Stimulated activated CD4-positive, alpha-beta T cell treated with anti-CD3 and anti-CD28 coated beads, Interleukin-4, amount 100 ng/mL, for 4 hours (primary cell): ENCODE data around the gene ABCB9.
"Not testable (repeated sequence)": the region's sequence is repeated elsewhere in the genome, so short reads cannot be mapped to it uniquely, and the experiment has no call there.

ENCODE experiments used
- DNase-seq, 2 experiments: peaks; one replicate each; pipeline ENCODE4 v3.0.0-alpha.2; 2020

Gene ABCB9

DNA sequence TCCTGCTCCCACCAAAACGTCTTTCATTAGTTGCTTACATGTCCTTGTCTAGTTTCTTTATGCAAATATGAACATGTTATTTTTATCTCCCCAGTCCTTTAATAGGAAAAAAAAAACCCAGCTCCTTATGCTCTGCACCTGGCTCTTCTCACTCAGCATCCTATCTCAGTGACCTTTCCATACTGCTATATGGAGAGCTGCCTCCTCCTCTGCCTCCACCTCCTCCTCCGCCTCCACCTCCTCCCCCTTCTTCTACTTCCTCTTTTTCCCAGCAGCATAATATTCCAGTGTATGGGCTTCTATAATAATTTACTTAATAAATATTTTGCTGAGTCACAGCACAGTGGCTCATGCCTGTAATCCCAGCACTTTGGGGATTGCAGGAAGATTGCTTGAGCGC lies 31.5 kb downstream of the ABCB9 start:
- DNase-seq: no peak

DNA sequence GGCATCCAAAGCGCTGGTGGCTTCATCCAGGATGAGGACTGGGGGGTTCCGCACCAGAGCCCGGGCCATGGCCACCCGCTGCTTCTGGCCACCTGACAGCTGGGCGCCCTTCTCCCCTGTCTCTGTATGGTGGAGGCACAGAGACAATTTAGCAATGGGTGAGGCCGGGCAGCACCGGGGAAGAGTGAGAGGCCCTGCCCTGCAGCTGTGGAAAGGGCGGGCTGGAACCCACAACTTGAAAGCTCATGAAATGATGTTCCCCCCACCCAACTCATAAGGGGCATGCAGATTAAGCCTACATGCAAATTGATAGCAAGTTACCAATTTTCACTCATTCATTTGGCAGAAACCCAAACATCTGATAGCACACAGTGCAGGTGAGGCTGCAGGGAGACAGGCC lies 34.1 kb downstream of the ABCB9 start:
- no peak for DNase-seq

DNA sequence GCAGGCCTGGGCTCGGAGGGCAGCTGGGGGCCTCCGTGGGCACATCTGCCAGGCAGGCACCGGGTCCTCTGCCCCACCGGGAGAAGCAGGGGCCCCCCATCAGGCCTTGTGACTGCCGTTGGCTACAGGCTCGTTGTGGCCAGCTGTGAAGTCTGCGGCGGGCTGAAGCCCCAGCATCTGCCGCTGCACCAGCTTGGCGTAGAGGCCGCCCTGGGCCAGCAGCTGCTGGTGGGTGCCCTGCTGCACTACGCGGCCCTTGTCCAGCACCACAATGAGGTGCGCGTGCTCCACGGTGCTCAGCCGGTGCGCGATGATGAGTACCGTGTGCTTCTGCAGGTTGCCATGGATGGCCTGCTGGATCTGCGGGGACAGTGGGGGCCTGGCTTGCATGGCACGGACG lies 36.5 kb downstream of the ABCB9 start:
- no peak for DNase-seq

- no peak for DNase-seq
Measured at GRCh38 chr12:122929148-122929538, 37.1 kb downstream of the ABCB9 start.

- DNase-seq: no peak
Measured at GRCh38 chr12:122928404-122929147, 37.7 kb downstream of the ABCB9 start.

DNA sequence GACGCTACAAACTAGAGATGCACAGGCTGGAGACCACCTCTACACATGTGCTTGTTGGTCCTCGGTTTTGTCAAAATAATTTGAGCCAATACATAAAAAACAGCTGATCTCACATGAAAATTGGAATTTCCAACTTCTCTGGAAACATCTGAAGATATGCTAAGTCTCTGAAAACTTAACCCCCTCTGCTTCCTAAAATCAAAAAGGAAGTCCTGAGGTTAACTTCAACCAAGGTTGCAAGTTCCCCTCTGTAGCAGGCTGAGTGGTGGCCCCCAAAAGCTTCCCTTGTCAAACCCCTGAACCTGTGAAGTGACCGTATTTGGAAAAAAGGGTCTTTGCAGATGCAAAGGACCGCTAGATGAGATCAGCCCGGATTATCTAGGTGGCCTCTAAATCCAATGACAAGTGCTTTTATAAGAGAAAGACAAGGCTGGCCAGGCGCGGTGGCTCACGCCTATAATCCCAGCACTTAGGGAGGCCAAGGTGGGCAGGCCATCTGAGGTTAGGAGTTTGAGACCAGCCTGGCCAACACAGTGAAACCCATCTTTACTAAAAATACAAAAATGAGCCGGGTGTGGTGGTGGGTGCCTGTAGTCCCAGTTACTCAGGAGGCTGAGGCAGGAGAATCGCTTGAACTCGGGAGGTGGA lies 38.4 kb downstream of the ABCB9 start:
- DNase-seq: no peak

DNA sequence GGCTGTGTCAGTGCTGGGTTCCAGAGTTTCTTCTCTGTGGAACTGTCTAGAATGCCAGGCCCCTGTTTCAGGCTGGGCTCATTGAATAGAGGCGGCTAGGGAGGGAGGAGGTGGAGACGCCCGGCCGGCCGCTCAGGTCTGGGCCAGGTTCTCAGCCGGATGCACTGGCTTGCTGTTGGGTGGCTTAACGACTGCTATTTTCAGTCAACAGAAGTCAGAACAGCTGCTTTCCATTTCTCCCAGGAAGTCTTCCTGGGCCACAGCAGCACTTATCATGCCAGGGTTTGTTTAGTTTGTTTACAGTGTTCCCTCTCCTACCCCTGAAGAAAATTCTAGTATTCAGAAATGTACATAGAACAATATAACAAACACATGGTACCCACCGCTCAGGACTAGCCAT lies 44.3 kb downstream of the ABCB9 start:
- DNase-seq: no peak

DNA sequence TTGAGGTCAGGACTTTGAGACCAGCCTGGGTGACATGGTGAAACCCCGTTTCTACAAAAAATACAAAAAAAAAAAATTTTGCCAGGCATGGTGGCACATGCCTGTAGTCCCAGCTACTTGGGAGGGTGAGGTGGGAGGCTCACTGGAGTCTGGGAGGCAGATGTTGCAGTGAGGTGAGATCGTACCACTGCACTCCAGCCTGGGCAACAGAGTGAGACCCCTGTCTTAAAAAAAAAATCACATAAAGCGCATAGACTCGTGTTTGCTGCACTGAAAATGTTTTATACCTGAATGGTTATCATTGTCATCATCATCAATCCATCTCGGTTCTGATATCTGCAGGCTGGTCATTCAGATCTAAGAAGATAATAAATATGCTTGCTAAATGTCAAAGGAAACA lies 45.6 kb downstream of the ABCB9 start:
- DNase-seq: no peak

DNA sequence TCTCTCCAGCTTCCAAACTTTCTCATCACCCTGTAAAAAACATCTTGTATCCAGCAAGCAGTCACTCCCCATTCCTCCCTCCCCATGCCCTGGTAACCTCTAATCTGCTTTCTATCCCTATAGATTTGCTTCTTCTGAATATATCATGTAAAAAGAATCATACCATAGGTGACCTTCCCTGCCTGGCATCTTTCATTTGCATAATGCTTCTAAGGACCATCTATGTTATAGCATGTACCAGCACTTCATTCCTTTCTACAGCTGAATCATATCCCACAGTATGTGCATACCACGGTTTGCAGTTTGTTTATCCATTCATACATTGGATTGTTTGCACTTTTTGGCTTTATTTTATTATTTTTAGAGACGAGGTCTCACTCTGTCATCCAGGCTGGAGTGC lies 47.4 kb downstream of the ABCB9 start:
- no peak for DNase-seq

DNA sequence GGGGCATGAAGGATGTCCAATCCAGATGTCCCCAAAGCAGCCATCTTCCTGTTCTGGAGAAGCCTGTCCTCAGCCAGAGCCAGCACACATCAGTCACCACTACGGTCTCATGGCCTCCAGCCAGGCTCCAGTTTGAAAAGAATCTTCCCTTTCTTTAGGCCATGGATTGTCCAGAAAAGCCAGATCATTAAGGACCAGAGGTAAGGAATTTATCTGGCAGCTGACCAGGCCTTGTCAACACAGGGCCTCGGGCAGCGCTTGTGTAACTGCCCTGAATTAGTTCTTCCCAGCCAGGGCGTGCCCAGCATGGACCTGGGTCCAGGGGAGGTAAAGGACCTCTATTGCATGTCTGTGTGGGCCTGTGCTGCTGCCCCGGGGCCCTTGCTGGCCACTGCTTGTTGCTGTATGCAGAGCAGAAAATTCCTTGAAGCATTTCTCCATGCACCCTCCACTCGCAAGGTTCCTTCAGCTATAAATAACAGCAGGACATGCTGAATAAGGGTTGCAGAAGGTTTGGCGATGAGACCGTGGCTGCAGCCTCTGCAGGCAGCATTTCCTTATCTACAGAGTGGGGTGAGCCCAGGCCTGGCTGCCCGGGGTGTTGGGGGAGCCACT lies 48.6 kb downstream of the ABCB9 start:
- no peak for DNase-seq

DNA sequence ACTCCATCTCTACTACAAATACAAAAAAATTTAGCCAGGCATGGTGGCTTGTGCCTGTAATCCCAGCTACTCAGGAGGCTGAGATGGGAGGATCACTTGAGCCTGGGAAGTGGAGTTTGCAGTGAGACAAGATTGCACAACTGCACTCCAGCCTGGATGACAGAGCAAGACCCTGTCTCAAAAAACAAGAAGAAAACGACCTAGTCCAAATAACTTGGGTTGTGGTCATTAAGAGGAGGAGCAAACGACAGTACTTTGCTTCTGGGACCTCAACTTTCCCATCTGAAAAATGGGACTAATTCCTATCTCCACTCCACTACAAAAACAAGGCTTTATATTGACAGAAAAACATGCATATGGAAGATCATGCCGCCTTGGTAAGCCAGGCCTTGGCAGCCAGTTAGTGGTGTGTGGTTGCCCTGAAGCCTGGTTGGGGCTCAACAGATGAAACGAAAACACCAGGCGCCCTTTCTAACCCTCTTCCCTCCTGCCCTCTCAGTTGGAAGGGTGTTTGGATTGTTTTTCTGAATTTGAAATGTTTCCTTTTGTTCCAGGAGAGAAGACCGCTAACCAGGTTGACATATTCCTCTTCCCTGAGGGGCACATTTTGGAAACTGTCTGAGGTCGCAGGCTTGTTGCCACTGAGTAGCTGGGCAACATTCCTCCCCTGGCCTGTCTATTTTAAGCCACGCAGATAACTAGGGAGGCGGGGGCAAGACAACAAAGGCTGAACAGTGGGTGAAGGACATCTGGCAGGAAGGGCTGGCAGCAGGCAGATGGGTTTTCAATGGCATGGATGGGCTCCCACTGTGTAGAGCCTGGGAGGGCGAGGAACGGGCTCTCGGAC lies 56.6 kb downstream of the ABCB9 start:
- no peak for DNase-seq

DNA sequence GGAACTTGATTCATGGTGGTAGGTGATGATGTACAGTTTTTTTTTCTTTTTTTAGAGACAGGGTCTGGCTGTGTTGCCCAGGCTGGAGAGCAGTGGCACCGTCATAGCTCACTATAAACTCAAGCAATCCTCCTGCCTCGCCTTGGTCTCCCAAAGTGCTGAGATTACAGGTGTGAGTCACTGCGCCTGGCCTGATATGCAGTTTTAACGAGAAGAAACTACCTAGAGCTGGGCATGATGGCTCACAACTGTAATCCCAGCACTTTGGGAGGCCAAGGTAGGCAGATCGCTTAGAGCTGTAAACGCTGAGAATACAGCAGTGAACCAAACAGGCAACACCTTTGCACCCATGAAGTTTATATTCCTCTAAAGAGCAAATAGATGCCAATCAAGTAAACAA lies 57.3 kb downstream of the ABCB9 start:
- no peak for DNase-seq

DNA sequence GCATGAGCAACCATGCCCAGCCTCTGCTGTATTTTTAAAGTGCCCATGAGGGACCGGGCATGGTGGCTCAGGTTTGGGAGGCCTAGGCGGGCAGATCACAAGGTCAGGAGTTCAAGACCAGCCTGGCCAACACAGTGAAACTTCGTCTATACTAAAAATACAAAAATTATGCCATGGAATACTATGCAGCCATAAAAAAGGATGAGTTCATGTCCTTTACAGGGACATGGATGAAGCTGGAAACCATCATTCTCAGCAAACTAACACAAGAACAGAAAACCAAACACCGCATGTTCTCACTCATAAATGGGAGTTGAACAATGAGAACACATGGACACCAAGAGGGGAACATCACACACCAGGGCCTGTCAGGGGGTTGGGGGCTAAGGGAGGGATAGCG lies 61.0 kb downstream of the ABCB9 start:
- DNase-seq: not testable (repeated sequence)

DNA sequence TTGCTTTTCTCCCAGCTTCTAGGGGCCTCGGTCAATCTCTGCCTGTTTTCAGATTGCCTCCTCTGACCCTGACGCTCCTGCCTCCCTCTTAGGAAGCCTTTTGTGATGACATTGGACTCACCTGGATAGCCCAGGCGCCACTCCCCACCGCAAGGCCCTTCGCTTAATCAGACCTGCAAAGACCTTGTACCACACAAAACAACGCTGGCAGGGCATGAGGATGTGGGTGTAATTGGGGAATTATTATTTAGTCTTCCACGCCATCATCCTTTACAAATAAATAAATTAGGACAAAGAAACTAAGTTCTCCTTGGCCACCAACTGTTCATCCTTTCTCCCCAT lies 62.6 kb downstream of the ABCB9 start:
- DNase-seq: no peak

- DNase-seq: no peak
Measured at GRCh38 chr12:122902854-122903692, 63.2 kb downstream of the ABCB9 start.

GRCh38 chr12:122899887-122900286 lies 66.4 kb downstream of the ABCB9 start:
- no peak for DNase-seq

DNA sequence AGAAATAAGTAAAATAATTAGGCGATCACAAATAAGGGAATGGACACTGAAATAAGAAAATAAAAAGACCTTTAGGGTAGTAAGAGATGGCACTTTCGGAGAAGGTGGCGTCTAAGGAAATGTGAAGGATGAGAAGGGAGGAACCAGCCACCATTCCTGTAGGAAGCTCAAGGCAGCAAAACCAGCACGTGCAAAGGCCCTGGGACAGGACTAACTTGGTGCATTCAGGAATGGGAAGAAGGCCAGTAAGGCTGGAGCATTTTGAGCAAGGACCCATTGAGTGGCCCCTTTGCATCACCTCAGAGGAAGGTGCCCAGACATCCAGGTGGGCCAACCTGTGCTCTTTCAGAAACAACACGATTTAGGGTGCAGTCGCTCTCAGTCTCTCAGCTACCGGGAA lies 69.6 kb downstream of the ABCB9 start:
- DNase-seq: no peak

- DNase-seq: peak; percentile 80 to 86
Measured at GRCh38 chr12:122895704-122896636, 70.3 kb downstream of the ABCB9 start, which contains the start of gene VPS37B. VPS37B (minus strand) TSS chr12:122896124; CDS start chr12:122896062, 62 bp downstream.

DNA sequence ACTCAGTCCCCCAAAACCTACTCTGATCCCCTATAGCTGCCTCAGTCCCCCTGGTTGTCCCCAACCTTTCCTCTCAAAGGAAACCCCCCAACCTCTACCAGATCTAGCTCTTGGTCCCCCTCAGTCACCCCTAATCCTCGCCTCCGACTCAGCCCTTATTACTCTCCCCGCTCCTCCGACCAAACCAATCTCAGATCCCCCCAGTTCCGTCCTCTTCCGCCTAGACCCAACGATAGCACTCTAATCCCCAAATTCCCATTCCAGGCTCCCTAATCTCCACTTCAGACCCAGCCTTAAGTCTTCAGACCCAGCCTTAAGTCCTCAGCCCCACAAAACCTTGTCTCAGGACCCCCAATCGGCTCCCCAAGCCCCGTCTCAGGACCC lies 71.0 kb downstream of the ABCB9 start:
- no peak for DNase-seq

DNA sequence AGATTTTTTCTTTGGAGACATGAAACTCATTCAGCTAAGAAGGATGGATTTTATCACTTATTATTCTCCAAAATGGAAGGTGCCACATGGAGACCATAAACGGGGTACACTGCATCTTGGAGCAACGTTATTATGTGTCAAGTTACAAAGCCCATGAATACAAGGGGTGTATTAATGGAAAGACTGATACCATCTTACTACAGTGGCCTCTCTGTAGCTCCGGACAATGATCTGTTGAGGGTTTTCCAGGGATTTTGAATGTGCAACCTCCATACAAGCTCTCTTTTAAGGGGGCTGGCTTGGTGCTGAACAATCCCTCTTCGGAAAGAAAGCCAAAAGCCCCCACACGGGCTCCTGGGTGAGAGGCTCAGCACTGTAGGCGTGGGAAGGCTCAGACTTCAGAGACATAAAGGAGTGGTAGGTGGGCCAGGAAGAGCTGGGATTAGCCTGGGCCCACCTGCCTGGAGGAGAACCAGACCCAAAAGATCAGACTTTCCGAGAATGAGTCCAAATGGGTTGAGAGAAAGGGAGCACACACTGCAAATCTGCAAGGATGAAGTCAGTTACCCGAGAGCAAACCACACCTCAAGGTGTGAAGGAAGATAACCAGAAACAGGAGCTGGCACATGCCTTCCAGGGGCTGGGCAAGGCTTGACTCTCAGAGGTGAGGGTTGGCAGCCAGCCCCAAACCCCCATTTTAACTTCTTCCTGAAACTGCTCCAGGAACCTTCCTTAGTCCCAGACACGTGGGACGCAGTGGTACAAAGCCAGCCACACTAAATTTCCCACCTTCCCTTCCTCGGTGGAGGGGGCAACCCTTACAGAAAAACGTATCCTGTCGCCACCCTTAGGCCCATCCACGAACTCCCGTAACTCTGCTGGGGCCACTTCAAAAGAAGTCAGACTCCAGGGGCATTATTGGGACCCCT lies 71.8 kb downstream of the ABCB9 start:
- no peak for DNase-seq
